ENCODE measurements around the gene DECR2.

Gene DECR2

DNA sequence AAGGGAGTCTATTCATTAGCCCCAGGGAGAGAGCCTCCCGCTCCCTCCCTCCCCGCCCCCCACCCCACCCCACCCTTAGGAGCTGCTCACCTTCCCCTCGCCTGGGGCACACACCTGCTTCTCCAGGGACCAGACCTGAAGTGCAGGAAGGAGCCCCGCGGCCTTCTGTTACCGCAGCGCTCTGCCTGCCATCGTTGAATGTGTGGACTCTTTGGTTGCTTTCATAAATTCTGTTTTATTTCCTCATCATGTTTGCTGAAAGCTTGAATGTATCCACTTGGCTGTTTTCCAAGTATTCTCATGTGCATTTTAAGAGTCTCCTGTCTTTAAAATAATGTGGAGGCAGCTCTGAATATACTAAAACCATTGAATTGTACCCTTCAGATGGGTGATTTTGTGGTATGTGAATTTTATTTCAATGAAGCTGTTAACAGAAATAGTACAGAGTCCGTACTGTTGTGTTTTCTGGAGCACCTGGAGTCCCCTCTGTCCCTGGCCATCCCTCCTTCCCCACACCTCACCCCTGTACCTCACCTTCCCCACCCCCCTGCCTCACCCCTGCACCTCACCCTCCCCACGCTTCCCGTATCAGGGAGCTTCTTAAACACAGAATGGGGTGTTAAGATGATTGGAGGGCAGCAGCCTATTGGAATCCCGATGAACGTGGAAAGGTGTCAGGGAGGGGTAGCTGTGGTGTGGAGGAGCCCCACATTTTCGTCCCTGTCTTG, 49.3 kb downstream of the DECR2 start:
- DNase-seq = no peak

DNA sequence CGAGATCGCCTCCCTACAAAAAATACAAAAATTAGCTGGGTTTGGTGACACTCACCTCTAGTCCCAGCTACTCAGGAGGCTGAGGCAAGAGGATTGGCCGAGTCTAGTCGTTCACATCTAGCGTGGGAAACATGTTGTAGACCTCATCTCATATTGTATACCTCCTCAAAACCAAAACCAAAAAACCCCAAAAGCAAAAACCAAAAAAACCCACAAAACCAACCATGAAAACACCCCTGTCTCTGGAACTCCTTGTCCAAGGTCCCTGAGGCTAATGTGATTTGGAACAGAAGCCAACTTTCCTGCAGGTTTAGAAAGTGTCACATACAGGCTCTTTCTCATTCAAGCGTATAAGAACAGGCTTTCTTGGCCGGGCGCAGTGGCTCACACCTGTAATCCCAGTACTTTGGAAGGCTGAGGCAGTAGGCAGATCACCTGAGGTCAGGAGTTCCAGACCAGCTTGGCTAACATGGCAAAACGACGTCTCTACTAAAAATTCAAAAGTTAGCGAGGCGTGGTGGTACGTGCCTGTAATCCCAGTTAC, 52.8 kb downstream of the DECR2 start:
- DNase-seq = no peak

DNA sequence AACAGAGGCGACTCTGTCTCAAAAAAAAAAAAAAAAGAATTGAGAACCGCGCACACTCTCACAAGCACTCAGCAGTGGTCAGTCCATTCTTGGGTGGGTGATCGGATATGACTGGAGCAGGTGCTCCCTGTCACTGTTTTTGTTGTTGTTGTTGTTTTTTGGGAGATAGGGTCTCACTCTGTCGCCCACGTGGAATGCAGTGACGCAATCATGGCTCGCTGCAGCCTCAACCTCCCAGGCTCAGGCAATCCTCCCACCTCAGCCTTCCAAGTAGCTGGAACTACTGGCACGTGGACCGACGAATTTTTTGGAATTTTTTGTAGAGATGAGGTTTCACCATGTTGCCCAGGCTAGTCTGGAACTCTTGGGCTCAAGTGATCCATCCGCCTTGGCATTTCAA, 53.8 kb downstream of the DECR2 start:
- DNase-seq = no peak

DNA sequence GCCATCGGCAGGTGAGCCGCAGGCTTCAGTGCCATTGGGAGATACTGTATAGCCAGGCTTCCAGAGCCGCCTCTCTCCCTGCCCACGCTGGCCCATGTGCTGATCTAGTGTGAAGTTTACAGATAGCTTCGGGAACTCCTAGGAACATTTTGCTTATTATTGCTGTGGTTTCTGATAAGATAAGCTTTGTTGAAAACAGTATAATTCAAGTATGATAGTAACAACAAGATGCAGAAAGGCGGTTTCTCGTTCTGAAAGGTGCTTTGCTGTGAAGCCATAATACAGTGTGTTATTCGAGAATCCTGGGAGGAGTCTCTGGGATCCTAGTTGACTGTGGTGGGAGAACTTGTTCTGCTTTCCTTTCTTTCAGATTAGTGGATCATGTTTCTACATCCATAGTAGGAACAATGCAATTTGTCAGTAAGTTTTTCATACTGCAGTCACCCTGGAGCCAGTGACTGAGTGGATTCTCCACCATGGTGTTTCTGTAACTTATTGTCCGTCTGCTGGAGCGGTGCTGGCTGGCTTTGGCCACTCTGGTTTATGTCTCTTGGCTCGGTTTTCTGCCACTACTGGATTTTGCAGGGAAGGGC, 55.3 kb downstream of the DECR2 start:
- no peak for DNase-seq

DNA sequence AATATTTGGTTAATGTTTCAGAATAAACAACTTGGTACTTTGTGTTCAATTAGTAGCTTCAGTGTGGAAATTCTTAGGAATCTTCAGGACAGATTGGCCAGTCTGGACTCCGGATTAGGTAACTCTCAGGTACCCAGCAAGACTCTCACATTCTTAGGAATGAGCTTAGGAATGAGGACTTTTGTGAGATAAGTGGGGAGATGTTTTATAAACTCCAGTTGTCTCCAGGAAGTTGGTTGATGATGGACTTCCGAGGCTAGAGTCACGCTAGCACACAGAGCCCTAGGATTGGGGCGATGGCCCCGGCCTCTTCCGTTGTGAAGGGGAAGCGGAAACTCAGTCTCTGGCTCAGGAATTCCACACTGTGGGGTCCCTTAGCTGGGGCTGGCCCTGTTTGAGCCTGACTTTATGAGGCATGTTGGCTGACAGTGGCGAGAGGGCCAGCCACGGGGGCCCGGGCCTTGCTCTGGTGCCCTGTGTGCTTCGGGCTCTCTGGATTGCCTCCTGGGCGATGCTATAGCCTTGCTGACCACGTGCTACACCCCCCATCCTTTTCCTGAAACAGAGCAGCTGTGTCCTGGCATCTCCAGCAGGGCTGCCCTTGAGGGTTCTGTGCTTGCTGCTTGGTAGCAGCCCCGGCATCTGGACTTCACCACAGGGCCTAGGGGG, 56.2 kb downstream of the DECR2 start:
- DNase-seq = no peak

DNA sequence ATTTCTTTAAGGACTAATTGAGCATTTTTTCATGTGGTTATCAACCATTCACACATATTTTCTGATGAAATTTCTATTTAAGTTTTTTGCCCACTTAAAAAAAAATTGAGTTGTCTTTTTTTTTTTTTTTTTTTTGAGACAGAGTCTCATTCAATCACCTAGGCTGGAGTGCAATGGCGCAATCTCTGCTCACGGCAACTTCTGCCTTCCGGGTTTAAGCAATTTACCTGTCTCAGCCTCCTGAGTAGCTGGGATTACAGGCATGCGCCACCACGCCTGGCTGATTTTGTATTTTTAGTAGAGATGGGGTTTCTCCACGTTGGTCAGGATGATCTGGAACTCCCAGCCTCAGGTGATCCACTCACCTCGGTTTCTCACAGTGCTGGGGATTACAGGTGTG, 58.1 kb downstream of the DECR2 start:
- no peak for DNase-seq

- no peak for DNase-seq
Measured at GRCh38 chr16:460787-461186, 59.1 kb downstream of the DECR2 start.

Data from AML-193 (cell line).